ENCODE data around the gene NR4A2.
"Not testable (repeated sequence)": the region's sequence is repeated elsewhere in the genome, so short reads cannot be mapped to it uniquely, and the experiment has no call there.

Gene NR4A2

DNA sequence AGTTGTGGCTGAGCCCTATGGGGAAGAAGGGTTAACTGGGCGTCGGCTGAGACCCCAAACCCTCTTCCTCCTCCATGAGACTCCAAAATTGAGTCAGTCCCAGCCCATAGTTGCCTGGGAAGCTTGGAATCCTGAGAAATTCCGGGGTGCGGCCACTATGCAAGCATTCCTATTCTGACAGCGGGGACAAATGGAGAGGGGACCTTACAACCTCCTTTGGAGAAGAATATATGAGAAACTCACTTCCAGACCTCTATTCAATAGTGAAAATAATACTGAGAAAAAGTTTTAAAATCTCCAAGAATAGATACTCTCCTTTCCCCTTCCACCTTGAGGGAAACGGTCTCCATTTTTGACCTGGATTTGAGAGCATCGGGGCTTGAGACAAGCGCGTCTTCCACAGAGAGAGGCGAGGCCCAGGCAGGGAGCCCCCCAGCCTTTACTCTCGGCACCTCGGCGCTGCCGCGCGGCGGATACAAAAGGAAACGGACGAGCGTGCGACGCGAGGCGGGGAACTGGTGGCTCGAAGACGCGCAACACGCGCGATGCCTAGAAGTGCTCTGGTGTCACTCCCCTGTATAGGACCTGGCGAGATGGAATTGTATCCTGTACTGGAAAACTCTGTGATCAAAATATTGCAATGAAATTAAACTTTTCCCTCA lies 11.1 kb downstream of the NR4A2 start:
- DNase-seq (ENCODE audit: low read depth, low spot score) = no peak

DNA sequence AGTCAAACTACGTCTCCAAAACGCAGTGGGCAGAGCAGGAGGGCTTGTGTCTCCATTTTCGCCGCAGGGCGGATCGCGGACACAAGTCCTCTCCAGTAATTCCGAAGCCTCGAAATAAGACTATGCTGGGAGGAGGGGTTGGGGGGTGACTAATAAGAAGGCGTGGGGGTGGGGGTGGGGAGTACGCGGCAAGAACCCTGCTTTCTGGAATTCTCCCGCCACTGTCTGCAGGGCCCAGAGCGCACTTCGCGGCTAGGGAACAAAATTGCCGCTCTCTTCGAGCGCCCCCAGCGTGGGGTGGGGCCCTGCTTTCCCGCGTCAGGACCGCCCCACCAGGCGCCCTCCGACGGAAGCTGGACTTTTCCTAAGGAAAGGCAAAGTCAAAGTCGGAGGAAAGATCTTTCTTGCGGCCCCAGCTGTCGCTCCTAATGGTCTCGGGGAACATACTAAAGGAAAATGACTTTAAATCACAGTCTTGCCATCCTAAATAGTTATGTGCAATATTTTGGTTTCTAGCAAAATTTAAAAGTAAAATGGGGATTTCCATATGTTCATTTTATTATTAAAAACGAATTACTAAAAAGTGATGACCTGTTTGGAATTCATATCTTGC lies 11.9 kb downstream of the NR4A2 start:
- no peak for DNase-seq (ENCODE audit: low read depth, low spot score)

DNA sequence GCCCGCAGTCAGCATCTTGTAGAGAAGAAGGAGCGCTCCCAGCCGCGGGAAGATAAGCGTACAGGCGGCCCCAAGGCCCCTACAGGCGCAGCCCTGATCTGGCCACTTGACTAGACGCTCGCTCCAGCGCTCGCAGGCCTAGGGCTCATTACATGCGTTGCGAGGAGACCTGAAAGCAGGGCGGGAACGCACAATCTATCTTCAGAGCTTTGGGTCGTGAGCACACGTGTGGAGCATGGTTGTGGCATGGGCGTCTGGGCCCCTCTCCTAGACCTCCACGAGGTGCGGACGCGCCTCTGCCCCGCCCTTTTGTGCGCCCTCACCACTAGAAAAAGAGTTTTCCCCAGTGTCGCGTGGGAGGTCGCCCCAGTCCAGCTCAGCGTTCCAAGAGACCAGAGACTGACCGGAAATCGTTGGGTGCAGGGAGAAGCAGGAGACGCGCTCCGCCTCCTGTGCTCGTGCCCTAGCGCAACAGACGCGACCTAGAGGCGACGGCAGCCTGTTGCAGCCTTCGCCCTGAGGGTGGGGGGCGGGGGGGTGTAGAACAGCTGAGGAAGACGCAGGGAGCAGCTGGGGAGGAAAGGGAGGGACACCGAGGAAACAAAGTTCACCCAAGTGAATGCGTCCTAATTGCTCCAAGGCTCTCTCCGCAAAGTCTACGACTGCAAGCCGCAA lies 12.6 kb downstream of the NR4A2 start:
- DNase-seq (ENCODE audit: low read depth, low spot score) = no peak

DNA sequence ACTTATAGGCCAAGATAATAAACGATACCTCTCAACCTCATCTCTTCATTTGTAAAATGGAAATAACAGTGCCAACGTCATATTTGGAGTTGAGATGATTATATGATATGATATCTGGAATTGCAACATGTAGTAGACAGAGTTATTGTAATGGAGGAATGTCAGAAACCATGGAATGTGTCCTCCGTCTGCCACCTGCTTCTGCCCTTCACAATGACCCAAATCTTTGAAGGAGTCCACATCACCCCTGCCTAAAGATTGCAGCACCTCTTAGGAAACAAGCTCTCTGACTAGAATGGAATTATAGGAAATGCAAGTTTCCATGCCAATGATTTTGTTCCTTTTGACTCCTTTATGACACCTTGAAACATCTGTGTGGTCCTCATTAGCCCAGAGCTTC lies 14.9 kb downstream of the NR4A2 start:
- DNase-seq (ENCODE audit: low read depth, low spot score) = no peak

DNA sequence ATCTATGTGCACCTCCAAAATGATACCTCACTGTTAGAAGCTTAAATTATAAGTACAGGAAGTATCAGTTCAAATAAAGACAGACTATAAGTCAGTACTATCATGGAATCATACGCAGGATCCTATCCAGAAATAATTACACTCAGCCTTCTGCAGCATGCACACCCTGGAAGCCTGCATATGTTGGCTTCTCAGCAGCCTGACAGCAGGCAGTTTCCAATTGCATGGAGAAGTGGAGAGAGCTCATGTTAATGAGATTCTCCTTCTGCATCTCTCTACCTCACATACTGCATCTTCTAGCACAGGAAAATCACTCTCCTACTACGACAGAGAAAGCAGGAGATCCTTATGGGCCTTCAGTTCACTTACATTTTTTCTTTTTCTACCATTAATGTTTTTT lies 20.5 kb downstream of the NR4A2 start:
- DNase-seq (ENCODE audit: low read depth, low spot score) = no peak

DNA sequence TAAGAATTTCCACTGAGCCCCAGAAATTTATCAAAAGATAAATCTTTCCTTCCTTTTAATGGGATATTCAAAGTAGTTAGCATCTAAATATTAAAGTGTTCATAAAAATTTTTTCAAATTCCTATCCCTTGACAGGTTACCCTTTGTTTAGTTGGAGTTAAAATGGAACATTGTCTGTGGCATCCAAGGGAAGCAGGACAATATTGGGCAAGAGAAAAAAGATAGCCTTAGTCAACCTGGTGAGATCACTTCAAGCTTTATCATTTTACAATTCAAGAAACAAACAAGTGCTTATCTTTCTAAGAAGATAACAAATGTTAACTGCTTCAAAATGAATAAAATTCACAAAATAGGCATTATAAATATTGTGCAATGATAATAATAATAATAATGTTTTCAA lies 21.7 kb downstream of the NR4A2 start:
- no peak for DNase-seq (ENCODE audit: low read depth, low spot score)

DNA sequence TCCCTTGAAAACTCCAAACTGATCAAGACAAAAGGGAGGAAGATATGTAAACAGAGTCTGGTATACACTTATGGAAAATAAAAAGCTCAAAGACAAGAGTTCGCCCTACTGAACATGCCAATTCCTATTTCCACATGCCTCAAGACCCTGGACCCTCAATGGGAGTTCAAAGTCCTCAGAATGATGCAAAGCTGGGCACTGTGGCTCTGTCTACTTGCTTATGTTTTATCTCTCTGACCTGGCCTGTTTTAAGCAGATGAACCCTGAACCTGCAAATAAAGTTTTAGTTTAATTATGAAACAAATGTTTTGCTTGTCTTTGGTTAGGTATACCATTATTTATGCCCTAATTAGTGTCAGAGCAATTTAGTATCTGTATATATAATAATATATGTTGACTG lies 22.6 kb downstream of the NR4A2 start:
- DNase-seq (ENCODE audit: low read depth, low spot score) = no peak

DNA sequence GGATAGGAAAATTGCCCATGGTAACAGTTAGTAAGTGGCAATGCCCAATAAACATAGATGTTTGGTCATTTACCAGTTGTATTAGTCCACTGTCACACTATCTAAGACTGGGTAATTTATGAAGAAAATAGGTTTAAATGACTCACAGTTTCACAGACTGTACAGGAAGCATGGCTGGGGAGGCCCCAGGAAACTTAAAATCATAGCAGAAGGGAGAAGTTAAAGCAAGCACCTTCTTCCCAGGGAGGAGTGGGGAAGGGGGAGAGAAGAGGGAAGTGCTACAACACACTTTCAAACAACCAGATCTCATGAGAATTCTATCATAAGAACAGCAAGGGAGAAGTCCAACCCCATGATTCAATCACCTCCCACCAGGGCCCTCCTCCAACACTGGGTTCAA lies 23.4 kb downstream of the NR4A2 start:
- no peak for DNase-seq (ENCODE audit: low read depth, low spot score)

DNA sequence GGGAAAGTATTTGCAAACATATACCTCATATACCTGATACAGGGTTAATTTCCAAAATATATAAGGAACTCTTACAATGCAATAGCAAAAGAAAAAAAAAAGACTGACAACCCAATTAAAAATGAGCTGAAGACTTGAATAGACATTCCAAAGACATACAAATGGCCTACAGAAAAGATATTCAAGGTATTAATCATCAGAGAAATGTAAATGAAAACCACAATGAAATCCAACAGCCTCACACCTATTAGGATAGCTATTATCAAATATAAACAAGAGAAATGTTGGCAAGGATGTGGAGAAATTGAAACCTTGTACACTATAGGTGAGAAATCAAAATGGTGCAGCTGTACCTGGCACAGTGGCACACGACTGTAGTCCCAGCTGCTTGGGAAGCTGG lies 25.7 kb downstream of the NR4A2 start:
- no peak for DNase-seq (ENCODE audit: low read depth, low spot score)

DNA sequence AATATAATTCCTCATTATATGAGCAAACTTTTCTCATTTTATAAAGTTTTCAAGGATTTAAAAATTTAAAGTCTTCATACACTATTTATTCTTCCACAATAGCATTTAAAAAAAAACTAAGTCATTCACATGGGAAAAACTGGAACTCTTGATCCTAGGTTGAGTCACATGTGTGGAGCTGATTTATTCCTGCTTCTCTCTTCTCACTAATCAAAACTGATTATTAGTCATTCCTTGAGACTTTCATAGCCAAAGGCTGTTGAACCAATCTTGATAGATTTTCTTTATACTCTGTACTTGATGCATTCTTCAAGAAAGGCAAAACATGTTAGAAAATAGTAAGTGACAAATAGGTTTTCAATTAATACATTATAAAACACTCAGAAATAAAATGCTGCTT lies 27.4 kb downstream of the NR4A2 start:
- DNase-seq (ENCODE audit: low read depth, low spot score) = no peak

DNA sequence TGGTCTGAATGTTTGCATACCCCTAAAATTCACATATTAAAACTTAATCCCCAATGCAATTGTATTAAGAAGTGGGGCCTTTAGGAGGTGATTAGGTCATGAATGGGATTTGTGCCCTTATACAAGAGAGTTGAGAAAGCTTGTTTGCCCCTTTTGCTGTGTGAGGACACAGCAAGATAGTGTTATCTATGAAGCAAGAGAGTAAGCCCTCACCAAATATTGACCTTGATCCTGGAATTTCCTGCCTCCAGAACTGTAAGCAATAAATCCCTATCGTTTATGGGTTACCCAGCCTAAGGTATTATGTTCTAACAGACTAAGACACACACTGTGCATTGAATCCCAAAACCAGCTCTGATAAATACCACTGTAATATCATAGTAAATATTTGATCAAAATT lies 32.2 kb downstream of the NR4A2 start:
- no peak for DNase-seq (ENCODE audit: low read depth, low spot score)

DNA sequence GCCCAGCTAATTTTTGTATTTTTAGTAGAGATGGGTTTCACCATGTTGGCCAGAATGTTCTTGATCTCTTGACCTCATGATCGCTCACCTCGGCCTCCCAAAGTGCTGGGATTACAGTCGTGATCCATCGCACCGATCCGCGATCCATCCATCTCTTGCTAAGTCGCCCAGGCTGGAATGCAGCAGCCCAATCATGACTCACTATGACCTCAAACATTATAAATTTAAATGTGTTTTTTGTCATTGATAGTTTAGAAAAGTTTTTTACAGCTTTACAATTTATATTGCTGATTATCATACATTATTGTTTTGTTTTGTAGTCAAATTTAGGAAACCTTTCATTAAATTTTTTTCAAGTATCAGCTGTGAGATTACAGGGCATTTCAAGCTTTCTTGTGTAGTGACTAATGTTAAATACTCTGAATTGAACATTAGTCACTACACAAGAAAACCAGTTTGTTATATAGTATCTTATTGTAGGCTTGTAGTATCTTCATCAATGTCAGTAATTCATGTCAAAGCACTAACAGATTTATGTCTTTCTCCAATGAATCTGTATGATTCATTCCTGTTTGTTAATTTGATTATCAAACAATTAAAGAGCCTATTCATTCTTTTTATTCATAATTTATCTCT lies 37.5 kb downstream of the NR4A2 start:
- DNase-seq (ENCODE audit: low read depth, low spot score) = no peak

DNA sequence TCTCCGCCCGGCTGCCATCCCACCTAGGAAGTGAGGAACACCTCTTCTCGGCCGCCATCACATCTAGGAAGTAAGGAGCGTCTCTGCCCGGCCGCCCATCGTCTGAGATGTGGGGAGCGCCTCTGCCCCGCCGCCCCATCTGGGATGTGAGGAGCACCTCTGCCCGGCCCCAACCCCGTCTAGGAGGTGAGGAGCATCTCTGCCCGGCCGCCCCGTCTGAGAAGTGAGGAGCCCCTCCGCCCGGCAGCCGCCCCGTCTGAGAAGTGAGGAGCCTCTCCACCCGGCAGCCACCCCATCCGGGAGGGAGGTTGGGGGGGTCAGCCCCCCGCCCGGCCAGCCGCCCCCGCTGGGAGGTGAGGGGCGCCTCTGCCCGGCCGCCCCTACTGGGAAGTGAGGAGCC lies 39.1 kb downstream of the NR4A2 start:
- DNase-seq (ENCODE audit: low read depth, low spot score) = not testable (repeated sequence)

DNA sequence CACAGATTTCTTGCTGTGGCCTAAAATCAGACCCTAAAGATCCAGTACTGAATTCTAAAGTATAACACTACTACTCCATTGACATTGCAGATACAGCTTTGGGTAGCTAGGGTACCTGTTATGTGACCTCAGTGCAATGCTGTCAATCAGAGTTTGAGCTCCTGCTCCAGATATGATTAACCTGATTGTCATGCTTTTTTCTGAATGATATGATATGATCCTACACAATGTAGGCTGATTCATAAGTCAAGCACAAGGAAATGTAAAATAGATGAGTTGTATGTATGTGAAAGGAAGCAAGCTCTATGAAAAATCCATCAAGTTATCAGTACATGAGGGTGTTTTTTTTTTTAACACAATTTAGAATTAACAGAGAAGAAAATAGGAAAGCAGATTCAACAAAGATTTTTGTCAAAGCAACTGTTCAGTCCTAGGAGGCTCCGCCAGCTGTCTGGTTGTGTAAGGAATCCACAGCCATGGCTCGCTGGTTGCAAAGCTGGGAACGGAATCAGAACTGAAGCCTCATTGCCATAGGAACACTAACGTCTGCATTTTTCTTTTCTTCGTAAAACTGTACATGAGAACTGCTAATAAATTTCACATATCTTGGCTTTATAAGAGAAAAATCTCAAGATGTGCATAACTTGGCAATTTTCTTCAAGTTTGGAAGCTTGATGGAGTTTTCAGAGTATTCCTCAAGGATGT lies 52.9 kb downstream of the NR4A2 start:
- DNase-seq (ENCODE audit: low read depth, low spot score) = no peak

Data from activated CD4-positive, CD25-positive, alpha-beta regulatory T cell treated with anti-CD3 and anti-CD28 coated beads, Interleukin-2, amount 50 U/mL, for 16 hours (primary cell).